OCI-LY1 (cell line): ENCODE results near the gene ACTR10.

Experiments used
- H2AFZ ChIP-seq: fragments of 200-600 bp; sonication (generic), shearing (Covaris generic); 2 replicates; pipeline ENCODE4 v1.6.0; 2014; ENCODE audit warnings: antibody characterized with exemption, mild to moderate bottlenecking, low read length
- H3F3A ChIP-seq: fragments of 200-600 bp; sonication (generic), shearing (Covaris generic); 2 replicates; pipeline ENCODE4 v1.6.0; 2014; ENCODE audit warnings: mild to moderate bottlenecking, antibody characterized with exemption, low read length, moderate library complexity; ENCODE audit not compliant: insufficient read depth
- H3K27ac ChIP-seq: fragments of 200-600 bp; sonication (generic); 2 replicates; pipeline ENCODE4 v1.5.1; 2014; ENCODE audit warnings: low read length, mixed run types, mild to moderate bottlenecking, low read depth; ENCODE audit not compliant: poor library complexity, severe bottlenecking
- H3K27me3 ChIP-seq: fragments of 200-600 bp; sonication (generic); 2 replicates; pipeline ENCODE4 v1.6.0; 2014; ENCODE audit warnings: antibody characterized with exemption, mild to moderate bottlenecking, low read length, moderate library complexity; ENCODE audit not compliant: insufficient read depth
- H3K36me3 ChIP-seq: fragments of 200-600 bp; sonication (generic); 2 replicates; pipeline ENCODE4 v1.6.1; 2014; ENCODE audit warnings: mild to moderate bottlenecking, antibody characterized with exemption, low read length, moderate library complexity, mixed read lengths; ENCODE audit not compliant: insufficient read depth
- H3K4me1 ChIP-seq: fragments of 200-600 bp; sonication (generic); 2 replicates; pipeline ENCODE4 v1.5.1; 2014; ENCODE audit warnings: mild to moderate bottlenecking, low read length, moderate library complexity; ENCODE audit not compliant: insufficient read depth, severe bottlenecking
- H3K4me2 ChIP-seq: fragments of 200-600 bp; sonication (generic), shearing (Covaris generic); 2 replicates; pipeline ENCODE4 v1.6.1; 2014; ENCODE audit warnings: low read length
- H3K4me3 ChIP-seq: fragments of 200-600 bp; sonication (generic); 2 replicates; pipeline ENCODE4 v1.5.1; 2014; ENCODE audit warnings: low read length, low read depth, mild to moderate bottlenecking, mixed read lengths; ENCODE audit not compliant: poor library complexity, severe bottlenecking
- H3K79me2 ChIP-seq: fragments of 200-600 bp; shearing (Covaris generic); 2 replicates; pipeline ENCODE4 v1.6.1; 2016; ENCODE audit warnings: mixed run types, low read length, mixed read lengths; ENCODE audit not compliant: insufficient read depth
- H3K9ac ChIP-seq: fragments of 200-600 bp; sonication (generic), shearing (Covaris generic); 2 replicates; pipeline ENCODE4 v1.6.1; 2014; ENCODE audit warnings: mild to moderate bottlenecking, low read length, mixed read lengths
- H3K9me2 ChIP-seq: fragments of 200-600 bp; sonication (generic), shearing (Covaris generic); 2 replicates; pipeline ENCODE4 v1.6.1; 2014; ENCODE audit warnings: low read depth, mild to moderate bottlenecking, low read length, mixed read lengths
- H3K9me3 ChIP-seq: fragments of 200-600 bp; shearing (Covaris generic); 2 replicates; pipeline ENCODE4 v1.6.1; 2014; ENCODE audit warnings: low read length, mixed read lengths
- H4K20me1 ChIP-seq: fragments of 200-600 bp; sonication (generic), shearing (Covaris generic); 2 replicates; pipeline ENCODE4 v1.6.0; 2016; ENCODE audit warnings: mild to moderate bottlenecking, low read length; ENCODE audit not compliant: insufficient read depth
- CTCF ChIP-seq: fragments of 200-600 bp; sonication (generic), shearing (Covaris generic); IDR thresholded peaks from 2 replicates; pipeline ENCODE4 v1.5.1; 2017; ENCODE audit warnings: mild to moderate bottlenecking, antibody characterized with exemption, low read length, moderate library complexity, mixed read lengths
- EZH2 ChIP-seq: fragments of 200-600 bp; sonication (generic), shearing (Covaris generic); IDR thresholded peaks from 2 replicates; pipeline ENCODE4 v1.8.0; 2017; ENCODE audit warnings: borderline replicate concordance, mixed run types, mild to moderate bottlenecking, antibody characterized with exemption, low read length, moderate library complexity, mixed read lengths

ACTR10 gene

DNA sequence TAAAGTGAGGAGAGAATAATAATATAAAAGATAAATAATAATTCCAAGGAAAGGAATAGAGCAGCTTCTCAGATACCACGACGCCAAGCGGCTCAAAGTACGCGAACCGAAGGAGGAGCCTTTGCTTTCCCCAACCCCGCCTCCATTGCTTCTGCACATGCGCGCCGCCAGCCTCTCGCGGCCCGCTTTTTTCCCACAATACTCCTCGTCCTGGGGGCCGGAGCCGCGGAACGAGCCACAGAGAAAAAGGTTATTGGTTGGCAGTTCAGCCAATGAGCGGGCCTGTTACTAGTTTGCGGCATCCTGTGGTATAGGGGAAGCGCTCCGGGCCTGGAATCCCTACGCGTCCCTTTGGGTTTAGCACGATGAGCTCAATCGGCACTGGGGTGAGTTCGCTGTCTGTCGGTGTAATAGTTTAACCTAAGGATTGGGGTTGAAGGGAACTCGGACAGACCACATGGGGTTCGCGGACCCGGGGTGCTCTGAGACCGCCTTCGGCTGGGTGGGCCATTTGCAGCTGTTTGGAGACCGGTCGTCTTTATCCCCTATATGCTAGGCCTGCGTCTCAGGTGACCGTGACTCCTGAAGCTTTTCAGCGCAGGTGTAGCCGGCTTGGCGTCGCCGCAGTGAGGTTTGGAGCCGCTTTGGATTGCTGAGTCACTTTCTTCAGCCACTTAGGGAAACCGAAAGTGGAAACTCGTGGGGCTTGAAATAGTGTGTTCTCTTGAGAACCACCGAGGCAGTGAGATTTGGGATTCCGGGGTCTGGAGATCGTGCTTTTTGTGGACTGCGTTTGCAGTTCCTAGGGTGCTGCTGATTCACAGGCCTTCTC, 44.8 kb downstream of the ACTR10 start, which contains the start of gene PSMA3:
PSMA3 (plus strand) TSS at position 288 of the 832 bp plus-strand sequence; CDS start at position 366, 78 bp downstream.
- no peak for TF ChIP-seq EZH2
- no peak for TF ChIP-seq CTCF
- H4K20me1 ChIP-seq, result peaks cover 3% of the 10 kb centered on the region; the same call in 1 of the 2 replicates
- peaks cover 28% of the 10 kb centered on the region for H3K36me3 ChIP-seq
- H3K4me2 ChIP-seq, result peak within 1 kb of the TSS; percentile 89
- peak within 1 kb of the TSS; percentile 96 for H3K9ac ChIP-seq
- H3K4me3 ChIP-seq, result peak within 1 kb of the TSS; percentile 94
- H3F3A ChIP-seq, result peaks cover 11% of the 10 kb centered on the region
- no peaks in the 10 kb centered on the region for H3K9me3 ChIP-seq
- peaks cover 46% of the 10 kb centered on the region for H3K4me1 ChIP-seq
- peak within 1 kb of the TSS; percentile 44; the same call in 1 of the 2 replicates for H2AFZ ChIP-seq
- no peaks in the 10 kb centered on the region for H3K27me3 ChIP-seq
- H3K9me2 ChIP-seq, result no peaks in the 10 kb centered on the region
- H3K27ac ChIP-seq, result peak within 1 kb of the TSS; percentile 79
- H3K79me2 ChIP-seq, result peaks cover 49% of the 10 kb centered on the region

GRCh38 chr14:58245562-58245961, 45.6 kb downstream of the ACTR10 start:
- no peaks in the 10 kb centered on the region for H3K9me2 ChIP-seq
- H2AFZ ChIP-seq, result no peak overlapping the region
- peak overlapping the region; percentile 88 for H3K4me2 ChIP-seq
- H3K36me3 ChIP-seq, result peaks cover 35% of the 10 kb centered on the region
- peaks cover 11% of the 10 kb centered on the region for H3F3A ChIP-seq
- H3K27me3 ChIP-seq, result no peaks in the 10 kb centered on the region
- H3K4me3 ChIP-seq, result peak overlapping the region; percentile 94
- H3K4me1 ChIP-seq, result peaks cover 46% of the 10 kb centered on the region
- H3K9ac ChIP-seq, result peak overlapping the region; percentile 96
- no peaks in the 10 kb centered on the region for H3K9me3 ChIP-seq
- H4K20me1 ChIP-seq, result peaks cover 3% of the 10 kb centered on the region; the same call in 1 of the 2 replicates
- H3K79me2 ChIP-seq, result peaks cover 55% of the 10 kb centered on the region
- peak overlapping the region; percentile 79 for H3K27ac ChIP-seq
- no peak for TF ChIP-seq EZH2
- no peak for TF ChIP-seq CTCF

DNA sequence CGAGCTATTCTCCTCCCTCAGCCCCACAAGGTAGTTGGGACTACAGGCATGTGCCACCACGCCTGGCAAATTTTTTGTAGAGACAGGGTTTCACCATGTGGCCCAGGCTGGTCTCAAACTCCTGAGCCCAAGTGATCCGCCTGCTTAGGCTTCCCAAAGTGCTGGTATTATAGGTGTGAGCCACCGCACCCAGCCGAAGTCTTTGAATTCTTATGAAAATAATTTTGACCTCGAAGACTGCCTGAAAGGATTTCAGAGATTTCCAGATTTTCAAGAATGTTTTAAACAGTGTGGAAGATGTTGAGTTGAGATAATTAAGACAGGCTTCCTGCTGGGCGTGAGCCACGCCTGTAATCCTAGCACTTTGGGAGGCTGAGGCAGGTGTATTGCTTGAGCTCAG, 49.7 kb downstream of the ACTR10 start:
- H3K4me1 ChIP-seq, result peaks cover 23% of the 10 kb centered on the region
- no peak overlapping the region for H3K4me2 ChIP-seq
- H3K4me3 ChIP-seq, result no peak overlapping the region
- no peaks in the 10 kb centered on the region for H3K9me2 ChIP-seq
- TF ChIP-seq CTCF, result no peak
- H3K9ac ChIP-seq, result no peak overlapping the region
- H3K9me3 ChIP-seq, result no peaks in the 10 kb centered on the region
- peaks cover 71% of the 10 kb centered on the region for H3K79me2 ChIP-seq
- H3K36me3 ChIP-seq, result peaks cover 73% of the 10 kb centered on the region
- no peak overlapping the region for H2AFZ ChIP-seq
- H4K20me1 ChIP-seq, result peaks cover 7% of the 10 kb centered on the region; the same call in 1 of the 2 replicates
- H3K27ac ChIP-seq, result no peak overlapping the region
- H3K27me3 ChIP-seq, result no peaks in the 10 kb centered on the region
- no peaks in the 10 kb centered on the region for H3F3A ChIP-seq
